Body of pancreas (tissue), 4 donors: Measurements from ENCODE around the gene CSMD2. TPM values are rescaled to one million over a fixed set of nuclear protein-coding genes. Genes with fewer than 3 reads are reported as not detected.
"Not testable (repeated sequence)": the region's sequence is repeated elsewhere in the genome, so short reads cannot be mapped to it uniquely, and the experiment has no call there.

Experiments
- ATAC-seq: fragments of 150-250 bp; one replicate; pipeline ENCODE4 v1.9.1; 2016
- DNase-seq, 4 donors: peaks; one replicate each; pipeline ENCODE4 v3.0.0-alpha.2; 2019
- H3K27ac ChIP-seq, 4 donors: fragments of 200-600 bp; sonication (generic); 1 replicate in 3 of 4; 2 replicates in 1 of 4; pipeline versions ENCODE4 v1.5.1 to v1.6.1; 2016 to 2019; ENCODE audit warnings: mild to moderate bottlenecking in 1 of 4, mixed read lengths in 1 of 4, moderate library complexity in 1 of 4
- H3K27me3 ChIP-seq, 2 donors: fragments of 200-600 bp; sonication (generic); one replicate each; pipeline ENCODE4 v1.6.0; 2016; ENCODE audit warnings: mild to moderate bottlenecking in 1 of 2
- H3K36me3 ChIP-seq, 2 donors: fragments of 200-600 bp; sonication (generic); replicated peaks in 1 of 2; 2 replicates each; pipeline ENCODE4 v1.5.1; 2016; ENCODE audit warnings: low read depth in 2 of 2; ENCODE audit not compliant: insufficient read depth in 1 of 2
- H3K4me1 ChIP-seq: fragments of 200-600 bp; sonication (generic); one replicate; pipeline ENCODE4 v1.6.0; 2016
- H3K4me3 ChIP-seq, 2 donors: fragments of 200-600 bp; sonication (generic); 1 replicate in 1 of 2; 2 replicates in 1 of 2; pipeline ENCODE4 v1.5.1; 2016 to 2019
- H3K9me3 ChIP-seq, 3 donors: fragments of 200-600 bp; sonication (generic); 1 replicate in 2 of 3; 2 replicates in 1 of 3; pipeline ENCODE4 v1.5.1; 2016
- CTCF ChIP-seq, 7 experiments: fragments of 450-650 bp in 4 of 7; fragments of 200-600 bp in 3 of 7; sonication (generic) in 3 of 7; IDR thresholded peaks; one replicate each; pipeline ENCODE4 v1.5.1; 2016 to 2019; ENCODE audit warnings: antibody characterized with exemption in 7 of 7
- POLR2A ChIP-seq, 3 donors: fragments of 450-650 bp; IDR thresholded peaks; one replicate each; pipeline ENCODE4 v1.6.1; 2016; ENCODE audit warnings: antibody characterized with exemption in 3 of 3, mild to moderate bottlenecking in 2 of 3
- WGBS, 2 donors: methylation state at CpG; one replicate each; pipeline ENCODE4 v1.1.5; 2017; 5-methylcytosine and 5-hydroxymethylcytosine counted together
- intact Hi-C: fragments of 100-400 bp; cut with DNase I; formaldehyde crosslinking; loops from one replicate; pipeline ENCODE4 v1.15.1; 2023
- total RNA-seq, 2 donors: library from RNA; depleted of rRNA; stranded (reverse); fragments of >200 nt; gene quantifications; one replicate each; pipeline ENCODE4 v1.1.0, GENCODE V29; 2016

Gene CSMD2
- total RNA-seq, 2 donors from 2014 or later, result 0.26 to 0.33 TPM

GRCh38 chr1:34024485-34024884 lies 140.5 kb downstream of the CSMD2 start:
- ATAC-seq, result no peak
- Histone ChIP-seq H3K9me3 (no peaks in the 10 kb centered on the region), H3K4me3 (no peak overlapping the region), H3K4me1 (no peaks in the 10 kb centered on the region), H3K27me3 (no peaks in the 10 kb centered on the region), H3K36me3 (no peaks in the 10 kb centered on the region), H3K27ac (no peak overlapping the region)
- DNase-seq, result no peak
- no peak for TF ChIP-seq POLR2A (IDR thresholded peaks at IDR 0.05)
- no peak for TF ChIP-seq CTCF (IDR thresholded peaks at IDR 0.05)
- intact Hi-C loops, result no loop called here
- WGBS, 2 donors, result 84 to 85% methylated on average over 4 of the region's 4 CpGs

GRCh38 chr1:34019741-34020552 lies 145.1 kb downstream of the CSMD2 start:
- H3K27me3 ChIP-seq, result no peaks in the 10 kb centered on the region
- ATAC-seq (no peak), DNase-seq (no peak)
- no peak overlapping the region for H3K27ac ChIP-seq
- no peaks in the 10 kb centered on the region for H3K36me3 ChIP-seq
- intact Hi-C loops, result no loop called here
- no peaks in the 10 kb centered on the region for H3K9me3 ChIP-seq
- H3K4me1 ChIP-seq, result no peaks in the 10 kb centered on the region
- no peak for TF ChIP-seq POLR2A (IDR thresholded peaks at IDR 0.05)
- TF ChIP-seq CTCF (IDR thresholded peaks at IDR 0.05), result no peak
- 39 to 60% methylated on average over 7 of the region's 7 CpGs for WGBS, 2 donors
- no peak overlapping the region for H3K4me3 ChIP-seq

- H3K27me3 ChIP-seq, result no peaks in the 10 kb centered on the region
- intact Hi-C loops, result no loop called here
Measured at GRCh38 chr1:34018285-34018684, 146.7 kb downstream of the CSMD2 start.

GRCh38 chr1:34016281-34016680 lies 148.7 kb downstream of the CSMD2 start:
- intact Hi-C loops, ATAC-seq, H3K27ac ChIP-seq, H3K36me3 ChIP-seq, H3K4me3 ChIP-seq, H3K27me3 ChIP-seq, H3K4me1 ChIP-seq, H3K9me3 ChIP-seq, DNase-seq: not testable (repeated sequence)
- WGBS, 2 donors, result 90 to 100% methylated on average over 3 of the region's 3 CpGs

More at GRCh38 chr1:34018285-34018684, 146.7 kb downstream of the CSMD2 start:
- no peaks in the 10 kb centered on the region for H3K9me3 ChIP-seq
- peaks cover 5% of the 10 kb centered on the region for H3K4me1 ChIP-seq
- no peak for ATAC-seq
- H3K4me3 ChIP-seq, result no peak overlapping the region
- TF ChIP-seq CTCF (IDR thresholded peaks at IDR 0.05), result no peak
- TF ChIP-seq POLR2A (IDR thresholded peaks at IDR 0.05), result no peak
- no peak for DNase-seq
- no peaks in the 10 kb centered on the region for H3K36me3 ChIP-seq
- H3K27ac ChIP-seq, result no peak overlapping the region
- WGBS, 2 donors, result 51 to 61% methylated on average over 2 of the region's 2 CpGs

- H3K36me3 ChIP-seq, result no peaks in the 10 kb centered on the region
- WGBS, 2 donors, result 43 to 49% methylated on average over 11 of the region's 11 CpGs
- no peaks in the 10 kb centered on the region for H3K27me3 ChIP-seq
- intact Hi-C loops, result no loop called here
- DNase-seq (peak; percentile 12 to 40 (median 30)), ATAC-seq (no peak)
- H3K4me3 ChIP-seq, result no peak overlapping the region
- H3K27ac ChIP-seq, result no peak overlapping the region
- no peaks in the 10 kb centered on the region for H3K9me3 ChIP-seq
- peak in 6 of 7 experiments; percentile 36 to 50 (median 46) for TF ChIP-seq CTCF (IDR thresholded peaks at IDR 0.05)
- no peak for TF ChIP-seq POLR2A (IDR thresholded peaks at IDR 0.05)
- peaks cover 5% of the 10 kb centered on the region for H3K4me1 ChIP-seq
Measured at GRCh38 chr1:34013958-34014737, 150.9 kb downstream of the CSMD2 start.
